A549 (cell line): ENCODE data around the gene BCL3.

Source experiments
- CTCF ChIP-seq: fragments of >200 bp; sonication (Bioruptor Twin); formaldehyde crosslinking; IDR thresholded peaks from 3 replicates; pipeline ENCODE4 v1.5.1; 2016
- USF2 ChIP-seq: fragments of 450-650 bp; IDR thresholded peaks from 2 replicates; pipeline ENCODE4 v1.6.1; 2014; ENCODE audit warnings: antibody characterized with exemption
- TF ChIP-seq, protein P1 (sequence below): IDR thresholded peaks from 2 replicates; pipeline ENCODE4 v1.6.1; 2012

DNA sequence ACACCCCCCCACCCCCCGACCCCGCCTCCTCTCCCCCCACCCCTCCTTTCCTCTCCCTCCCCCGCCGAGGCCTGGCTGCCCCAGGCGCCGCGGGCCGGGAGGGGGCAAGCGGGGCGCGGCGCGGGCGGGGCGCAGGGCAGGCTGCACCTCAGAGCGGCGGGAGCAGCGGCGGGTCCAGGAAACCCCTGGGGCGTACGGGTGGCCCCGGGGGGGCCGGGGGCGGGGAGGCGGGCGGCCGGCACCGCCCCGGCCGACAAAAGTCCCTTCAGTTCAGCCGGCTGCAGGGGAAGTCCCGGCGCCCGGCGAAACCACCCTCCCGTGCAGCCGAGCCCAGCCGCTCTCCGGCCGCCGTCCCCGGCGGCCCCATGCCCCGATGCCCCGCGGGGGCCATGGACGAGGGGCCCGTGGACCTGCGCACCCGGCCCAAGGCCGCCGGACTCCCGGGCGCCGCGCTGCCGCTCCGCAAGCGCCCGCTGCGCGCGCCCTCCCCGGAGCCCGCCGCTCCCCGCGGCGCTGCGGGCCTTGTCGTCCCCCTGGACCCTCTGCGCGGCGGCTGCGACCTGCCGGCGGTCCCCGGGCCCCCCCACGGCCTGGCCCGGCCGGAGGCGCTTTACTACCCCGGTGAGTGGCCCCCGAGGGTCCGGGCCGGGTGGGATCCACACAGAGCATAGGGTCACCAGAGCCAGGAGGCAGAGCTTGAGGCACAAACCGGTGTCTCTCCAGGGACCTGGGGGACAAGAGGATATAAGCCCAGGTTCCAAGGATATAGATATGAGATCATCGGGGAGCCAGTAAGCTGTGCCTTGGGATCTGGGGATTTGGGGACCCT is at the start of gene BCL3:
- TF ChIP-seq USF2 (no peak), CTCF (no peak)
- TF ChIP-seq, protein P1, sequence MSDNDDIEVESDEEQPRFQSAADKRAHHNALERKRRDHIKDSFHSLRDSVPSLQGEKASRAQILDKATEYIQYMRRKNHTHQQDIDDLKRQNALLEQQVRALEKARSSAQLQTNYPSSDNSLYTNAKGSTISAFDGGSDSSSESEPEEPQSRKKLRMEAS = no peak
